GM10248 (cell line): ENCODE data around the gene BOK.

Experiments
- CTCF ChIA-PET: fragments of 300-600 bp; sonication (Branson Sonifier 250); formaldehyde crosslinking; extraction: SDS; loops from one replicate; lab custom pipeline; 2021; ENCODE audit warnings: antibody characterized with exemption; lab: Yijun Ruan, JAX
- POLR2A ChIA-PET: fragments of 350-650 bp; sonication (Branson Sonifier 250); formaldehyde crosslinking; extraction: SDS; loops from one replicate; lab custom pipeline; 2020; ENCODE audit warnings: antibody characterized with exemption; lab: Yijun Ruan, JAX
- DNase-seq: peaks from one replicate; pipeline ENCODE4 v3.0.0; 2012; ENCODE audit errors: extremely low spot score
- TF ChIP-seq, protein P1 (sequence below): IDR thresholded peaks from 2 replicates; pipeline ENCODE4 v1.5.1; 2012; ENCODE audit warnings: mild to moderate bottlenecking, low read depth; ENCODE audit errors: extremely low read depth, missing control alignments, control extremely low read depth

BOK gene

DNA sequence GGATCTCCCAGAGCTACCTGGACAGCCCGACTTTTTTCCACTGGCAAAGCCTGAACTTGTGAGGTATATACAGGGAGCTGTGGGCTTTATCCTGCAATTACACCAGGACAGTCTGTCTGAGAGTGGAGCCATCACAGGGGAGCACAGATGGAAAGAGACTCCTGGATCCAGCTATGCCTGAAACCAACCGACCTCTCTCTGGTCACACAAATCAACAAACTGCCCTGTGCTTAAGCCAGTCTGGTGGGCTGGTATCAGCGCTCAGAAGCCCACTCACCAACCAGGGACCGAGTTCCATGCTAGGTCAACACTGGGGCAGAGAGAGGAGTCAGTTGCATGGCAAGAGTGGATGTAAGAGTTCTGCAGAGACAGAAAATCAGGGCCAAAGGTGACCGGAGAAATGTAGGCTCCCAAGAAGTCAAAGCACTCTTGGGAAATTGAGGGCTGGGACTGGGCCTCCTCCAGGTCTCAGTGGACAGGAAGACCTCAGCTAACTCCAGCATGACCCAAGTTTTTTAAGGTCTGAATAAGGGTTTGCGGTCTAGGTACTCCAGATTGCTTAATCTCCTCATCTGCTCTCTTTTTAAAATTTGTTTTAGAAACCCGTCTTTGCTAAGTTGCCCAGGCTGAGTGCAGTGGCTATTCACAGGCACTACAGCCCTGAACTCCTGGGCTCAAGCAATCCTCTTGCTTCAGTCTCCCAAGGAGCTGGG, 3.8 kb upstream of the BOK start:
- ChIA-PET POLR2A (no interaction called here), CTCF (no interaction called here)
- DNase-seq = no peak
- TF ChIP-seq, protein P1, sequence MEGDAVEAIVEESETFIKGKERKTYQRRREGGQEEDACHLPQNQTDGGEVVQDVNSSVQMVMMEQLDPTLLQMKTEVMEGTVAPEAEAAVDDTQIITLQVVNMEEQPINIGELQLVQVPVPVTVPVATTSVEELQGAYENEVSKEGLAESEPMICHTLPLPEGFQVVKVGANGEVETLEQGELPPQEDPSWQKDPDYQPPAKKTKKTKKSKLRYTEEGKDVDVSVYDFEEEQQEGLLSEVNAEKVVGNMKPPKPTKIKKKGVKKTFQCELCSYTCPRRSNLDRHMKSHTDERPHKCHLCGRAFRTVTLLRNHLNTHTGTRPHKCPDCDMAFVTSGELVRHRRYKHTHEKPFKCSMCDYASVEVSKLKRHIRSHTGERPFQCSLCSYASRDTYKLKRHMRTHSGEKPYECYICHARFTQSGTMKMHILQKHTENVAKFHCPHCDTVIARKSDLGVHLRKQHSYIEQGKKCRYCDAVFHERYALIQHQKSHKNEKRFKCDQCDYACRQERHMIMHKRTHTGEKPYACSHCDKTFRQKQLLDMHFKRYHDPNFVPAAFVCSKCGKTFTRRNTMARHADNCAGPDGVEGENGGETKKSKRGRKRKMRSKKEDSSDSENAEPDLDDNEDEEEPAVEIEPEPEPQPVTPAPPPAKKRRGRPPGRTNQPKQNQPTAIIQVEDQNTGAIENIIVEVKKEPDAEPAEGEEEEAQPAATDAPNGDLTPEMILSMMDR = no peak

DNA sequence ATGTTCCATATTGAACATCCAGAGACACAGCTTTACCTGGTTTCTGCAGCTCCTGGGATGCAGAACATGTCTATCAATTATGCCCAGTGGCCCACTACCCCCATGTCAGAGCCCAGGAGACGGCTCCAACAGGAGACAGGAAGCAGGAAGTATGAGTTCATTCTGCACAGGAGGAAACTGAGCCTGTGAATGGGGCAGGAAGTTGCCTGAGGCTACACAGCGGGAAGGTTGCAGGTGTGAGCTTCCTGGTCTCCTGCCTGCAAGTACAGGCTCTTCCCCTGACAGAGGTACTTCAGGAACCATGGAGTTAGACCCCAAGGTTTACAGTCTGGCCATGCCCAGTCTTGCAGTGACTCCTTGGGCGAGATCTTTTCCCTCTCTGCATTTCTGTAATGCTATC, 2.8 kb upstream of the BOK start:
- TF ChIP-seq, protein P1 = no peak
- DNase-seq = no peak
- CTCF ChIA-PET = interaction anchor here (1.8 kb wide), 1 partner anchor 13 kb away, joined by 4 read pairs; no protein-coding TSS in a partner anchor
- POLR2A ChIA-PET = no interaction called here

DNA sequence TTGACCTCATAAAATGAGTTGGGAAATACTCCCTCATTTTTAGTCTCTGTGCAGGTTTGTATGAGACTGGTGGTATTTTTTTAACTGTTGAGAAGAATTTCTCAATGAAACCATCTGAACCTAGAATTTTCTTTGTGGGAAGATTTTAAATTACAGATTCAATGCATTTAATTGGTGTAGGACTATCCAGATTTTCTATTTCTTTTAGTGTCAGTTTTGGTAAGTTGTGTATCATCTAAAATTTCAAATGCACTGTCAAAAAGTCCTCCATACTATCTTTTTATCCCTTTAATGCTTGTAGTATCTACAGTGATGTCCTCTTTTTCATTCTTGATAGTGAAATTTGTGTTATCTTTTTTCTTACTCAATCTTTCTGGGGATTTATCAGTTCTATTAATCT, 1.8 kb upstream of the BOK start:
- ChIA-PET POLR2A (no interaction called here), CTCF (interaction anchor here (1.3 to 1.8 kb wide), 2 partner anchors 14 to 41 kb away, joined by 4 read pairs; no protein-coding TSS in a partner anchor)
- no peak for DNase-seq
- TF ChIP-seq, protein P1 = no peak

- POLR2A ChIA-PET = no interaction called here
- TF ChIP-seq, protein P1 = no peak
- DNase-seq = no peak
- CTCF ChIA-PET = no interaction called here
Observed at GRCh38 chr2:241559323-241560161, 997 bp downstream of the BOK start.

GRCh38 chr2:241560162-241560882, 1.8 kb downstream of the BOK start:
- ChIA-PET CTCF (no interaction called here), POLR2A (no interaction called here)

GRCh38 chr2:241560883-241561474, 2.4 kb downstream of the BOK start:
- TF ChIP-seq, protein P1 = no peak
- no peak for DNase-seq
- ChIA-PET CTCF (no interaction called here), POLR2A (no interaction called here)

More at GRCh38 chr2:241560162-241560882, 1.8 kb downstream of the BOK start:
- DNase-seq = no peak
- TF ChIP-seq, protein P1 = no peak
